NCI-H1105 treated with DMSO at 0.1 percent for 48 hours (cell line): Measurements from ENCODE around the gene RAMP1.
A peak's percentile ranks its signal among the peaks of the same experiment; 100 is the strongest.
"Not testable (repeated sequence)": the region's sequence is repeated elsewhere in the genome, so short reads cannot be mapped to it uniquely, and the experiment has no call there.

Experiments
- DNase-seq: peaks from one replicate; lab custom pipeline; 2025; lab: John Stamatoyannopoulos, UW

Gene RAMP1

DNA sequence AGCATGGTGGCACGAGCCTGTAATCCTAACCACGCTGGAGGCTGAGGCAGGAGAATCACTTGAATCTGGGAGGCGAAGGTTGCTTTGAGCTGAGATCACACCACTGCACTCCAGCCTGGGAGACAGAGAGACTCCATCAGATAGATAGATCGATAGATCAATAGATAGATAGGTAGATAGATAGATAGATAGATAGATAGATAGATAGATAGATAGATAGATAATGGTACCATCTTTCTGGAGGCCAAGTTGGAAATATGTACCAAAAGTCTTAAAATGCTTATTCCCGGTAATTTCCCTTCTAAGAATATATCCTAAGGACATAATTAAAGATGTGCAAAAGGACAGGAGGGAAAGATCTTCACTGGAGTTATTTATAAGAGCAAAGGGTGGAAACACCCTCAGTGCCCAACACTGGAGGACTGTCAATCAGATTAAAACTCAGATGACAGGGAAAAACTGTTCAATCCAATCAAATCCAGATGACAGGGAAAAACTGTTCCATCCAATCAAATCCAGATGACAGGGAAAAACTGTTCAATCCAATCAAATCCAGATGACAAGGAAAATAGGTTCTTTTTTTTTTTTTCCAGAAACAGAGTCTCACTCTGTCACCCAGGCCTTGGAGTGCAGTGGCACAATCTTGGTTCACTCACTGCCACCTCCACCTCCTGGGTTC is 58.4 kb downstream of the RAMP1 start:
- DNase-seq, result no peak

DNA sequence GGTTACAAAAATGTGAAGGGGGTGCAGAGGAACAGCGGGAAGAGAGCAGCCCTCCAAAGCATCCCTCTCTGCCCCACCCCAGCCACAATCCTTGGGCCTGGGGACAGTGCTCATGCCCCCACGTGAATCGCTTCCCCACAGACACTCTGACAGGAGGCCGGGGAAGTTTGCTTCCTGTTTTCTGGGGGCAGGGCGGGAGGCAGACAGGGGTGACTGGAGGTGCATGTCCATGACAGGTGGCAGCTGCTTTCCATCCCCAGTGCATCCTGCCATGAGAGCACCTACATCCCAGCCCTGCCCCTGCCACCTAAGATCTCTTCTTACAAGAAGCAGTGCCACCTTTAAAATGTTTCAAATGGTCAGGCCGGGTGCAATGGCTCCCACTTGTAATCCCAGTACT is 60.2 kb downstream of the RAMP1 start:
- no peak for DNase-seq

DNA sequence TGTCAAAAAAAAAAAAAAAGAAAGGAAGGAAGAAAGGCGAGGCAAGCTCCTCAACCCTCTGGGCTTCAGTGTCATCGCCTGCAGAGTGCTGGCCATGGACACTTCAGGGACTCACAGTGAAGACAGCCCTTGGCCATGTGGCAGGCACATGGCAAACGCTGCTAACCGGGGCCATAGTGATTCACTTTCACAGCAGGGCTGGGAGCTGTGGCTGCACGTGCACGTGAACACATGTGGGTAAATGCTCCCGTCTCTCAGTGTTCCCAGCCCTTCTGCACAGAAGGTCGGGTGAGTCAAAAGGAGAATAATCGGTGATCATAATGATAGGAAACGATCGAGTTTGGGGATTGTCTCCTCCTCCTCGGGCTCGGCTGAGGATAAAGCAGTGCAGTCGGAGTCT is 61.2 kb downstream of the RAMP1 start:
- DNase-seq, result no peak

DNA sequence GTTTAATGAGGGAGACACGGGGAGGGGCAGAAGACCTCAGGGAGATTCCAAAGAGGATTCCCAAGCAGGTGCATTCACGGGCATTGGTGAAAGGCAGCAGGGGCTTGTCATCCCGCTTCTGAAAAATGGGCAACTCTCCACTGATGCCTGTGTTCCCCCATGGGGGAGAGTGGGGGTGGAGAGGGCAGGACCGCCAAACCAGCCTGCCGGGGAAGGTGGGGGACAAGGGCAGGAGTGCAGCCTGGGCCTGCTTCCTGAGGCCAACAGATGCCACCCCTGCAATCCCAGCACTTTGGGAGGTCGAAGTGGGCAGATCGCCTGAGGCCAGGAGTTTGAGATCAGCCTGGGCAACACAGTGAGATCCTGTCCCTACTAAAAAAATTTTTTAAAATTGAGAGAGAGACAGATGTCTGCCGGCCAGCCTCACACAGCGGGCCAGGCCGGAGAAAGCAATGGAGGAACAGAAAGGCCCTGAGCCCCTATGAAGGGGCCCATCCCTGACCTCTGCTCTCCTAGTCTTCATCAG is 62.6 kb downstream of the RAMP1 start:
- DNase-seq, result no peak

DNA sequence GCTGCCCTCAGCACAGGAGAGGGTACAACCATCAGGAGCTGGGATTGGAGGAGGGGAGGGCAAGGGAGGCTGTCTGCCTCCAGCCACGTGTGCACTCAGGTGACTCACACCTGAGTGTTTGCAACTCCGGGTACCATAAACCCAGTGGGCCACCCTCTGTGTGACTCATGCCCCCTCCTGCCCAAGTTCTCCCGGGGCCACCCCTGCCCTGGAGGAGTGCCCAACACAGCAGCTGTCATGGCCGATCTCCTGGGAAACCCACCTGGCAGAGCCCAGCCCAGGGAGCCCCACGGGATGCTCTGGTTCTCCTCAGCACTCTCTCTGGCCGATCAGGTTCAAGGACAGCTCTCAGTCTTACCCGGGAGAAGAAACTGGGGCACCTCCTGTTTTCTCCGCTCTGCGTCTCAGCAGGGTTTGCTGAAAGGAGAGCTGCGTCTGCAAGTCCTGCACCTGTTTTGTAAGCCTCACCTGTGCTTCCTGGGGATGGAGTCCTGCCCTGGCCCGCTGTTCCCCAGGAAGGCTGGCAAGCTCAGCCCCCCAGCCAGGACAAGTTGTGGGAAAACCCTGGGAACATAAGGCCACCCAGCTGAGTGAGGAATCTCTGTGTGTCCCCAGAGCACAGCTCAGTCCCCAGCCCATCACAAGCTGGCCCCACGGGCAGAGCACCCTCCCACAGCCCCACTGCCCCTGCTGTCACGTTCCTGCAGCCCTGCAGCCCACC is 63.4 kb downstream of the RAMP1 start:
- no peak for DNase-seq

DNA sequence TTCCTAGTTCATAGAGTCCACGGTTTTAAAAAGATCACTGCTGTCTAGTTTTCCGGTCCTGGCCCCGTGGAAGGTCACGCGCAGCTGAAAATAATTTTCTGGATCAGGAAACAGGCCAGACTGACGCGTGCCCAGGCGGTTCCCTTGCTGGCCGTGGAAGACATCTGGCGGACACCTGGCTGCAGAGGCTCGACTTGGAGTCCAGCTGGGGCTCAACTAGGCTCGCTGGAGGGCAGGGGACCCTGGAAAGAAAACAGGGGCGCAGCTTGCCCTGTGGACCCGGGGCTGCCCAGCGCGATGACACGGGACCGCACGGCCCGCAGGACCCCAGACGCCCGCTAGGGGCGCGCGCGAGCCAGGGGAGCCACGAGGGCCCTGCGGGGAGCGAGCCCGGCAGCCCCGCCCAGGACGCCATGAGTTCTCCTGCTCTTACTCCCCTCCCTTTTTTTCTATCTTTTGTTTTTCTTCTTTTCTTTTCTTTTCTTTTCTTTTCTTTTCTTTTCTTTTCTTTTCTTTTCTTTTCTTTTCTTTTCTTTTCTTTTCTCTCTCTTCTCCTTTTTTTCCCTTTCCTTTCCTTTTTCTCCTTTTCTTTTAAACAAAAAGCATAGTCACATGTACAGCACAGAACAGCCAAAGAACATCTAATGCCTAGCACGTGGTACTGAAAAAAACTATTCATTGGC is 64.2 kb downstream of the RAMP1 start:
- no peak for DNase-seq

DNA sequence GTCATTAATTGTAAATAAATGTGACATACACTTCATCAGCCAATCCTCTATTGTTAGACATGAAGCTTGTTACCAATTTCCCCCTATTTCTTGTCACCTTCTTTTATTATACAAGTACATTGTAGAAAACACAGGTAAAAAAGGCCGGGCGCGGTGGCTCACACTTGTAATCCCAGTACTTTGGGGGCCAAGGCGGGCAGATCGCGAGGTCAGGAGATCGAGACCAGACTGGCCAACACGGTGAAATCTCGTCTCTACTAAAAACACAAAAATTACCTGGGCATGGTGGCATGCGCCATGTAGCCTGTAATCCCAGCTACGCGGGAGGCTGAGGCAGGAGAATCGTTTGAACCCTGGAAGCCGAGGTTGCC is 64.7 kb downstream of the RAMP1 start:
- no peak for DNase-seq

DNA sequence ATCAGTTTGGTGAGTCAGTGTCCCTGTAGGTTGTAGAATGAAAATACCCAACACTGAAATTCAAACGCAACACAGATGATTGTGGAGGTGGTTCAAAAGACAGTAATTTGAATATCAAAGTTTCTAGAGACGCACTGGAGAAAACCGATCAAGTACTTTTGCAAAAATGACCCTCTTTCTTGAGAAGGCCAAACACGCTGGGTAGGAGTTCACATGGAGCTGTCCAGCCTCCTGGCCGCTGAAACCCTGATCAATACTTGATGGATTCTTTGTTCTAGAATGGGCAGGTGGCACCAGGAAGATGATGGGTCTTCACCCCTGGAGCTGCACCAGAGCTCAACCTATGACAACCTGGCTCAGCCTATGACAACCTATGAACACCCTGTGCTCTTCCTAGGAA is 67.7 kb downstream of the RAMP1 start:
- DNase-seq, result no peak

DNA sequence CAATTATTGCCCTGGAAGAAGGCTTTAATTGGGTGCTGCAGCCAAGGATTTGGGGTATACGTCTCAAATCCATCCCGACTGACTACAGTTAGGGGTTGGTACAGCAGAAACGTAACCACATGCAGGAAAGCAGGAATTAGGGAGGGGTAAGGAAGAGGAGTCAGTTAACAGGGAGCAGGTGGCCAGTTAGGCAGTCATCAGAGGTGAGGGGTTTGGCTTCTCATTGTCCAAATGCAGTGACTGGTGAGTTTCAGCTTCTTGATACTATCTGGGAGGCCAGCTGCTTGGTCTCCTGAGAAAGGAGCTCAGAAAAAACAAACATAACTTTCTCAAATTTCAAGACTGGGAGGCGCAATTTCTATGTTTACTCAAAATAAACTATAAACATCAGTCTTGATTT is 68.6 kb downstream of the RAMP1 start:
- peak; percentile 0 for DNase-seq

DNA sequence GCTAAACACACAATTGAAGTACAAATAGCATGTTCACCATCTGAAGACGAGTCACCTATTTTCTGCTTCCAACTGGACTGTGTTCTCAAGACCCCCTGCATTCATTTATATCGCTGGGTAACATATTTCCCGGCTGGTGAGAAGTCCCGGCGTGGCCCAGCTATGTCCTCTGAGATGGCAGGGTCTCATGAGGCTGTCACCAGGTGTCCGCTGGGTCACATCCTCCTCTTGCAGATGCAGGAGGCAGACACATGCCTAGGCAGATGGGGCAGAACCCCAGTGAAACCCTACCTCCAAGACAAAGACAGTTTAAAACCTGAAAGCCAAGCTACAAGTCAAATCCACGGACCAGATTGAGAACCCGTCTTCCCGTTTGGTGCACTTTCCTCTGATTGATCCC is 70.6 kb downstream of the RAMP1 start:
- DNase-seq, result no peak

DNA sequence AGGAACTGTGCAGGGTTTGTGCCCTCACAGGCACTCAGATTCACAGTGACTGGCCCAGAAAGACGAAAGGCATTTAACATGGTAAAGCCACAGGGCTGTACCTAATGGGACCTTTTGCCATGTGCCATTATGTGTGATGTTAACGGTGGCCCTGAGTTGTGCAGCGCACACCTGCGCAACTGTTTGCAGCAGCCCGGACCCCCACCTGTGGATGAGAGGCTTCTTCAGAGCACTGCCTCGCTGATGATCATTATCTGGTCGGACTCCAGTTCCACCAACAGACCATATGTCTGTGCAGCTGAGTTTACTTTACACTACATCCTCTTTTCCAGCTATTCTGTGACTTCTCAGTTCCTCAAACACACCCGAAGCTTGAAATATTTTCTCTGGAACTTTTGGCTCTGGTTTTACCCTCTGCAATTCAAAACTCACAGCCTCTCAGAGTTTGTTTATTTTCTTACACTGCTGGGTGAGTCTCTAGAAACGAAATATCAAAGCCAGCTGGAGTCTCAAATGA is 71.8 kb downstream of the RAMP1 start:
- DNase-seq, result no peak

DNA sequence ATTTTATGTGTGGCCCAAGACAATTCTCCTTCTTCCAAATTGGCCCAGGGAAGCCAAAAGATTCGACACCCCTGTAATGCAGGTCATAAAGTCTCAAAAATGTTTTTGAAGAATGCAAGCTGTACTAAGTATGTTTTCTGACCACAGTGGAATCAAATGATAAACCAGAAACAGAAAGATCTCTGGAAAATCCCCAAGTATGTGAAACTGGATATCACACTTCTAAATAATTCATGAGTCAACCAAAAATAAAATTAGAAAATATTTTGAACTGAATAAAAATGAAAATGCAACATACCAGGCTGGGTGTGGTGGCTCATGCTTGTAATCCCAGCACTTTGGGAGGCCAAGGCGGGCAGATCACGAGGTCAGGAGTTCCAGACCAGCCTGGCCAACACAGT is 73.3 kb downstream of the RAMP1 start:
- no peak for DNase-seq

DNA sequence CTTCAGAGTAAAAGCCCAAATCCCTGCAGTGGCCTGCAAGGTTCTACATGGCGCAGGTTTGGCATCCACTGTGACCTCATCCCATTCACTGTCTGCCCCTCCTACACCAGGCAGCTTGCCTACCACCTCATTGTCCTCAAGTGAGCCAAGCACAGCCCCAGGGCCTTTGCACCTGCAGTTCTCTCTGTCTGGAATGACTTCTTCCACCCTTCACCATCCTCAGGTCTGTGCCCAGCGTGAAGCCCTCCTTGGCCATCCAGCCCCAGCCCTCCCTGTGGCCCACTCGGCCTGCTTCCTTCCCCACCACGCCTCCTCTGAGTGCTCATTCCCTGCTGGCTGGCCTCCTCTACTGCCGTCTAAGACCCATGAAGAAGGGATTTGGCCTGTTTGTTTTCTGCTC is 74.8 kb downstream of the RAMP1 start:
- DNase-seq, result no peak

DNA sequence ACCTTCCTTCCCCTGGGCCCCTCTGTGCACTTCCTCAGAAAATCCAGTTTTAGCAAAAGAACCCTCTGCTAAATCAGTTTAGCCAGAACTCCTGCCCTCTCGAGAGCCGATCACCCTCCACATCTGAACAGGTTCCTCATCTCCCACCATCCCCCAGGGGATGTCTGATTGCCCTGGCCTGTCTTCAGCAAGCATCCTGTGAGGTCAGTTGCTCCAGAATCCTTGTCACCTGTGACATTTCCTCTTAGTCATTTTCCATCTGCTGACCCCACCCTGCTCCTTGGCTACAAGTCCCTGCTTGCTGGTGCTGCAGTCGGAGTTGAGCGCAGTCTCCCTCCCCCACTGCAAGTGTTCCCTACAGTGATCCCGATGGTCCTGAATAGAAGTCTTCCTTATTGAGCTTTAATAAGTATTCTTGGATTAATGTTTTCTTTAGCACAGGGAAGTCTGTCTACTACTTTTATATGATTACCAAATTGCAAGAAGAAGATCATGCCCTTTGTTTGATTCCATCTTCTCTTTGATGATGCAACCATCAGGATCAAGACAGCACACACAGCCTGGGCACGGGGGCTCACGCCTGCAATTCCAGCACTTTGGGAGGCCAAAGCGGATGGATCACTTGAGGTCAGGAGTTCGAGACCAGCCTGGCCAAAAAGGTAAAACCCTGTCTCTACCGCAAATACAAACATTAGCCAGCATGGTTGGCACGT is 76.5 kb downstream of the RAMP1 start:
- no peak for DNase-seq

DNA sequence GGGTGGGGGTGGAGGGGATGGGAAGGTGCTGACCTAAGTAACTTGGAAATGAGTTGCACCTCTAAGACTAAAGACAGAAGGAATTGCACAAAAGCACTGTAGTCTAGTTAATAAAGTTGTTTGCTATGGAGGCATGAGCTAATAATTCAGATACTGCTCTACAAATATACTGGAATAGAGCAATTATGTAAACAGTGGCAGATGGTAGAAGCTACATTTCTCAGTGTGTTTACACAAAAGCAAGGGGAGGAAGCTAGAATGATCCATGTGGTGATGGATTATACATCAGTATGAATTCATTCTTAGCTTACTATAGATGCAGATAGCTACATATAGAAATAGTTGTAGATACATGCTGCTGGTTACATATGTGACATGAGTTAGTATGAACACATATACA is 79.8 kb downstream of the RAMP1 start:
- DNase-seq, result no peak

DNA sequence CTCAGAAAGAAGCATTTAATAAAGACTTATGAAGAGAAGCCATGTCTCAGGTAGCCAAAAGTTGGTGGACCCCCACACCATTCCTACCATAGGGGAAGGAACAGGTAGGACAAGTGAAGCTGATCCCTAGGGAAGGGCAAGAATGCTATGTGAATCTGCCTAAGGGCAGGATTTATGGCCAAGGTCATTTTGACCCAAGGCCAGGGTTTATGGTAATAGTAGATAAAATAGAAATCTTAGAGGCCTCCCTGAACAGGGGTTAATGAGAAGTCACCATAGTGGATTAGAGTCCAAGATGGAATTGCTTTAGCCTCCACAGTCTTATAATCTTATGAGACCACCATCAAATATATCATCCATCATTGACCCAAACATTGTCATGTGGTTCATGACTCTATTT is 81.4 kb downstream of the RAMP1 start:
- no peak for DNase-seq

DNA sequence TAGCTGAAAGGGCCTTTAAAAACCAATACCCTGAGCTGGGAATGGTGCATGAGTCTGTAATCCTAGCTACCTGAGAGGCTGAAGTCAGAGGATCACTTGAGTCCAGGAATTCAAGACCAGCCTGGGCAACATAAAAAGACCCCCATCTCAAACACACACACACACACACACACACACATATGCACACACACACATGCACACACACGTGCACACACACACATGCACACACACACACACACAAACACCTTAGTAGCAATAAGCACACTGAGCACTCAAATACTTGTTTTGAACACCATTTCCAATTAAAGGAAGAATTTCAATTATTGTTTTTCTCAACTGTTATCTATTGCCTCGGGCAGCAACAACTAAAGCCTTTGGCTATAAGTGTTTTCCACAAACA is 81.8 kb downstream of the RAMP1 start:
- DNase-seq, result no peak

DNA sequence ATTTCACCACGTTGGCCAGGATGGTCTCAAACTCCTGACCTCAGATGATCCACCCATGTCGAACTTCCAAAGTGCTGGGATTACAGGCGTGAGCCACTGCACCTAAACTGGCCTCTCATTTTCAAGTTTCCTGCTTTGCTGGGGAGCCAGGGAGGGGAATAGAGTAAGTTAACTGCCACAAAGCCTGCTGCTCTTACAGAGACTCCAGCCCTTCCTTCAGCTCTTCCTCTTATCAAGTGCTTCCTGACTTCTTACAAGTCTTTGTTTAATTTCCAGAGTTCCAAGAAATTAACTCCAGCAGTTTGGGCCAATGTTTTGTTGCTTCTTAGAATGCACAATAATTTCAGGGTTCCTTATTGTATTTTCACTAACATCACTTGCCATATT is 83.1 kb downstream of the RAMP1 start:
- no peak for DNase-seq

DNA sequence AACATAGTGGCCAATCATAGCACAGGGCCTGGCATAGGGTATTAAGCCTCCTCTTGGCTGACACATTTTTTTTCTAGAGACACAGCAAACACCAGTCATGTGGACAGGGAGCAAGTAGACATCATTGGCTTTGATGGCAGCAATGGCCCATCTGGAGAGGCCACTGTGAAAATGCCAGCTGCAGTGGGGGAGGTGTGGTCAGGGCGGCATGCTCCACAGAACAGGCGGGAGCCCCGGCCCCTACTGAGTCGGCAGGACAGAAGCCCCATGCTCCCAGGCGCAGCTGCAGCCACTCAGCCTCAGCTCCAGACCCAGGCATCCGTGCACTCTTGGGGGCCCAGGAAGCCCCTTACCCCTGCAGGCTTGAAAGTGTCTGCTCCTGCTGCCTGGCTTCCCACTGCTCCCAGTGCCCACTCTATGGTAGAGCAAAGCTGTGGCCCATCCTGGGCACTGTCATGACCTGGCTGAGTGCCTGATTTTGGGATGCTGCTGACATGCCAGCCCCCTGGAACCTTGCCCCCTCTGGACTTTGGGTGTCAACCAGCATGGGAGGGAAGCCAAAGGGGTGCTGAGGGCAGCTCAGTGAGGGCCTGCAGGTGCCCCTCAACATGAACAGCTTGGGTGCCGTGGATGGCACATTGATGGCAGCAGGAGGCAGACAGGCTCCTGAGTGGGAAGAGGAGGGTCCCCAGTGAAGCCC is 84.1 kb downstream of the RAMP1 start:
- DNase-seq, result no peak

DNA sequence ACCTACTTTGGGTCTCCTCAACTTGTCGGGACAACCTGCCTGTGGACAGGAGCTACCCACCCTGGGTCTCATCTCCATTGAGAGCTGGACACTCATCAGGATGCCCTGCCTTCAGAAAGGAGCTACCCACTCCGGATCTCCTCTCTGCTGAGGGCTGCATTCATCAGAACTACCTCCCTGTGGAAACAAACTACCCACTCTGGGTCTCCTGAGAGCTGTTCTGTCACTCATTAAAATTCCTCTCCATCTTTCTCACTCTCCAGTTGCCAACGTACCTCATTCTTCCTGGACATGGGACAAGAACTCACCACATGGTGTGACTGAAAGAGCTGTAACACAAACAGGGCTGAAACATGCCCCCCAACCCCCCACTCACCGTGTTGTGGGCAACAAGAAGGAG is 84.9 kb downstream of the RAMP1 start:
- DNase-seq, result no peak

DNA sequence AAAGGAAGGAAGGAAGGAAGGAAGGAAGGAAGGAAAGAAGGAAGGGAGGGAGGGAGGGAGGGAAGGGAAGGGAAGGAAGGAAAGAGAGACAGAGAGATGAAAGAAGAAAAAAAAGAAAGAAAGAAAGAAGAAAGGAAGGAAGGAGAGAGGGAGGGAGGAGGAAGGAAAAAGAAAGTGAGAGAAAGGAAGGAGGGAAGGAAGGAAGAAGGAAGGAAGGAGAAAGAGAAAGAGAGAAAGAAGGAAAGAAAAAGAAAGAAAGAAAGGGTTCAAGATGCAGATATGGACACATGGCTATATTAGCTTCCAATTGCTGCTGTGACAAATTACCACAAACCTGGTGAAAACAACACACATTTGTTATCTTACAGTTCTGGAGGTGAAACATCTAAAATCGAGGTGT is 87.0 kb downstream of the RAMP1 start:
- no peak for DNase-seq

DNA sequence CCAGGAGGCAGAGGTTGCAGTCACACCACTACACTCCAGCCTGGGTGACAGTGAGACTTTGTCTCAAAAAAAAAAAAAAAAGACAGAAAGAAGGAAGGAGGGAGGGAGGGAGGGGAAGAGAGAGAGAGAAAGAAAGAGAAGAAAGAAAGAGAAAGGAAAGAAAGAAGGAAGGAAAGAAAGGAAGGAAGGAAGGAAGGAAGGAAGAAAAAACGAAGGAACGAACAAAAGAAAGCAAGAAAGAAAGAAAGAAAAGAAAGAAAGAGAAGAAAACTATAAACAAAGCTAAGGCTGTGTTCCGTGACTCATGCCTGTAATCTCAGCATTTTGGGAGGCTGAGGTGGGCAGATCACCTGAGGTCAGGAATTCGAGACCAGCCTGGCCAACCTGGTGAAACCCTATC is 91.9 kb downstream of the RAMP1 start:
- not testable (repeated sequence) for DNase-seq
